Measurements from ENCODE around the gene AAK1. TPM values are rescaled to one million over a fixed set of nuclear protein-coding genes. Genes with fewer than 3 reads are reported as not detected.

AAK1 gene
- 10.3 and 15.2 TPM in 2 replicates for total RNA-seq (2016; rRNA removed; fragmentation: Illumina TruSeq; extraction: Trizol)
- 2.4 and 3.1 TPM in 2 replicates for total RNA-seq (2016; cell fraction: cytosol; rRNA removed; fragmentation: Illumina TruSeq; extraction: Trizol; ENCODE audit: low read depth)
- total RNA-seq (2016; cell fraction: insoluble cytoplasmic fraction; rRNA removed; fragmentation: Illumina TruSeq; extraction: Trizol): 9.4 and 12.9 TPM in 2 replicates
- 7.2 and 7.6 TPM in 2 replicates for total RNA-seq (2016; cell fraction: membrane; rRNA removed; fragmentation: Illumina TruSeq; extraction: Trizol)
- 20.2 and 27.8 TPM in 2 replicates for total RNA-seq (2016; cell fraction: nucleus; rRNA removed; fragmentation: Illumina TruSeq; extraction: Trizol)
- polyA plus RNA-seq (2011; rRNA removed): 9.4 and 9.8 TPM in 2 replicates
- 4.3 and 6.0 TPM in 2 replicates for polyA plus RNA-seq (2011; cell fraction: cytosol; rRNA removed)
- polyA plus RNA-seq (2011; cell fraction: nucleus; rRNA removed): 13.6 and 15.8 TPM in 2 replicates
- polyA plus RNA-seq (2012): 7.2 and 9.5 TPM in 2 replicates
- polyA plus RNA-seq (2016; cell fraction: cytosol; fragmentation: Illumina TruSeq; extraction: Trizol; ENCODE audit: low read depth): 0.59 and 1.3 TPM in 2 replicates
- polyA plus RNA-seq (2016; cell fraction: insoluble cytoplasmic fraction; fragmentation: Illumina TruSeq; extraction: Trizol; ENCODE audit: low read depth): 7.3 and 8.6 TPM in 2 replicates
- 1.5 and 1.9 TPM in 2 replicates for polyA plus RNA-seq (2016; cell fraction: membrane; fragmentation: Illumina TruSeq; extraction: Trizol; ENCODE audit: low read depth)
- polyA plus RNA-seq (2016; cell fraction: nucleus; fragmentation: Illumina TruSeq; extraction: Trizol; ENCODE audit: insufficient read depth, low read depth): 14.2 and 15.4 TPM in 2 replicates
- polyA minus RNA-seq (2011; rRNA and poly(A)+ RNA removed; ENCODE audit: low replicate concordance): 8.6 and 11.3 TPM in 2 replicates
- polyA minus RNA-seq (2011; cell fraction: cytosol; rRNA and poly(A)+ RNA removed): 17.2 and 18.3 TPM in 2 replicates
- polyA minus RNA-seq (2011; cell fraction: nucleus; rRNA and poly(A)+ RNA removed): 41.1 and 50.6 TPM in 2 replicates
- Bru-seq, nascent RNA: percentile 73 among the genes with signal in this experiment
- percentile 71 among the genes with signal in this experiment for BruChase-seq, experiment 1, labeled RNA remaining after a 6-hour chase
- percentile 68 among the genes with signal in this experiment for BruChase-seq, experiment 2, labeled RNA remaining after a 2-hour chase
- long read RNA-seq, experiment 1, partial matches to known transcripts: 0 of 8 reads
- long read RNA-seq, experiment 1, other reads (novel, unspliced or antisense): 4 of 8 reads
- long read RNA-seq, experiment 2, partial matches to known transcripts: 0 of 19 reads
- long read RNA-seq, experiment 2, other reads (novel, unspliced or antisense): 18 of 19 reads

DNA sequence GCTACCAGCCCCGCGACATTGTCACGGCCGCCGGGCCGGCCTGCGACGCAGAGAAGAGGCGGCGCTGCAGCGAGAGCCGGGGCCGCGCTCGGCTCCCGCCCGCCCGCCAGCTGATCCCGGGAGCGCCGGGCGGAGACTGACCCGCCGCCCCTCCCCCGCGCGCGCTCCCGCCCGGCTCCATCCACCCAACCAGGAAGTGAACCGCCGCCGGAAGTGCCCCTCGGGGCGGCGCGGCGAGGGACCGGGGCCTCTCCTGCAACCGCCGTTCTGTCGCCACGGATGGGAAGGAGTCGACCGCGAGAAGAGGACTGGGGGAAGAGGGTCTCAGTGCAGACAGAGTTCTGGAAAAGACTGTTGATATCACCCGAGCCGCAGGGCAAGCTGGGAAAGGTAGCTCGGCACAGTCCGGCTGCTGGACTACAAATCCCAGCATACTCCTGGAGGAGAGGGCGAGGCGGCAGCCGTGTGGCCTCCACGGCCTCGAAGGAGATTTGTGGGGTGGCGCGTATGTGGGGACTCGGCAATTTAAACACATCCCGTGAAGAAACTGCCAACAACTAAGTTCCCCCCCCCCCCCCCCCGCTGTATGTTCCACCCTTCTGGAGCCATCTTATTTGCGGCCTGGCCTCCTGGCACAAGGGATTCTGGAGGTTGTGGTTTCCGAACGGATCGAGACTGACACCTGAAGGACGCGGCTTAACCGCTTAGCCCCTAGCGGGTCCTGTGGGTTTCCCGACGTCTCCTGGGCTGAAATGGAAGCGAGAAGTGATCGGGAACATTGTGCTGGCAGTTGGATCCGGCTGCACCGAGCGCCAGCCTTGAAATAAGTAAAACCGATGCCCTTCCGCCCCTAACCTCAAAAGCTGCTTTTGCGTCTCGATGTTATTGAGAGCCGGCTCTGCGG lies at the start of gene AAK1:
TSS of gene AAK1 (minus strand) at position 138 of the 904 bp plus-strand sequence. CDS start 699 bp downstream, outside the sequence.
- peak within 1 kb of the TSS; percentile 92 for H3K27ac ChIP-seq (ENCODE audit: extremely low read length, insufficient read depth, low read length)
- POLR2A ChIA-PET: interaction anchor here (0.7 to 3.3 kb wide), 13 partner anchors 8 to 561 kb away, joined by 3 to 15 read pairs (median 4); partner anchors contain the start of gene ANXA4
- peaks cover 48% of the 10 kb centered on the region for H3K4me1 ChIP-seq (ENCODE audit: insufficient read depth, low read length)
- H3K4me2 ChIP-seq (ENCODE audit: low read depth, low read length): peak within 1 kb of the TSS; percentile 96
- H3K27me3 ChIP-seq (ENCODE audit: control insufficient read depth in 1 of 2, insufficient read depth in 2 of 2, low read length in 2 of 2): peaks cover 0 to 3% of the 10 kb centered on the region in 2 experiments; a peak in 1 of 5 replicates
- TSS peak; percentile 56 for BruUV-seq (replicated peaks)
- peak within 1 kb of the TSS; percentile 78 to 94 (median 88) for H3K4me3 ChIP-seq (replicated peaks in 1 of 3; ENCODE audit: insufficient read depth in 1 of 3, low read depth in 2 of 3, low read length in 3 of 3)
- H4K20me1 ChIP-seq (ENCODE audit: insufficient read depth, low read length): no peaks in the 10 kb centered on the region
- intact Hi-C loops (cut with micrococcal nuclease; ENCODE audit: unreplicated experiment) (loop anchor here (5.0 kb wide), 3 partner anchors 68 to 183 kb away; partner anchors contain the start of gene GMCL1), in situ Hi-C loops (cut with HindIII; ENCODE audit: extremely low pct_ligation_motif_present, low pct_unique_long_range_greater_than_20kb) (no loop called here)
- no peak for FAIRE-seq
- H2AFZ ChIP-seq (ENCODE audit: low read length): peak within 1 kb of the TSS; percentile 68
- no peaks in the 10 kb centered on the region for H3K36me3 ChIP-seq (replicated peaks in 1 of 2; ENCODE audit: control insufficient read depth in 1 of 2, insufficient read depth in 2 of 2, low read length in 2 of 2)
- peaks cover 34% of the 10 kb centered on the region for H3K79me2 ChIP-seq (ENCODE audit: insufficient read depth, low read length)
- peak; percentile 90 for ATAC-seq
- peak within 1 kb of the TSS; percentile 91 for H3K9ac ChIP-seq (ENCODE audit: insufficient read depth, low read depth, low read length)
- DNase-seq (ENCODE audit: low spot score): peak; percentile 83
- H3K9me3 ChIP-seq (ENCODE audit: low read length): no peaks in the 10 kb centered on the region
- CTCF ChIA-PET (ENCODE audit: low intra/inter-chr PET ratio, low total read pairs): no interaction called here
- under 1% methylated on average over 33 of the region's 81 CpGs for WGBS (ENCODE audit: low lambda C conversion rate)
- TF ChIP-seq ATRX (CRISPR knock-in tag; IDR thresholded peaks at IDR 0.05; ENCODE audit: borderline replicate concordance) (no peak), ZNF326 (CRISPR knock-in tag; IDR thresholded peaks at IDR 0.05; ENCODE audit: borderline replicate concordance) (no peak), MBD4 (IDR thresholded peaks at IDR 0.05; ENCODE audit: borderline replicate concordance, low read length) (no peak), ZNF225 (CRISPR knock-in tag; IDR thresholded peaks at IDR 0.05) (0 out of 2 replicates have a peak, but pooled peaks have one; percentile 62), EP300 (IDR thresholded peaks at IDR 0.05; ENCODE audit: low read depth in 2 of 2, low read length in 2 of 2) (peak in 1 of 2 experiments; percentile 58; a peak in 1 of 4 replicates), EP300 (CRISPR knock-in tag; IDR thresholded peaks at IDR 0.05; ENCODE audit: borderline replicate concordance) (no peak), HNRNPUL1 (IDR thresholded peaks at IDR 0.05; ENCODE audit: low read depth, low read length) (no peak), KAT7 (CRISPR knock-in tag; IDR thresholded peaks at IDR 0.05; ENCODE audit: borderline replicate concordance) (peak; percentile 36), RCOR2 (CRISPR knock-in tag; IDR thresholded peaks at IDR 0.05) (no peak), SNAPC2 (CRISPR knock-in tag; IDR thresholded peaks at IDR 0.05) (peak; percentile 30; the same call in 1 of the 2 replicates), ZNF747 (CRISPR knock-in tag; IDR thresholded peaks at IDR 0.05; ENCODE audit: borderline replicate concordance) (peak; percentile 74; the same call in 1 of the 2 replicates), CC2D1A (CRISPR knock-in tag; IDR thresholded peaks at IDR 0.05) (no peak)
- TF ChIP-seq, protein P1, sequence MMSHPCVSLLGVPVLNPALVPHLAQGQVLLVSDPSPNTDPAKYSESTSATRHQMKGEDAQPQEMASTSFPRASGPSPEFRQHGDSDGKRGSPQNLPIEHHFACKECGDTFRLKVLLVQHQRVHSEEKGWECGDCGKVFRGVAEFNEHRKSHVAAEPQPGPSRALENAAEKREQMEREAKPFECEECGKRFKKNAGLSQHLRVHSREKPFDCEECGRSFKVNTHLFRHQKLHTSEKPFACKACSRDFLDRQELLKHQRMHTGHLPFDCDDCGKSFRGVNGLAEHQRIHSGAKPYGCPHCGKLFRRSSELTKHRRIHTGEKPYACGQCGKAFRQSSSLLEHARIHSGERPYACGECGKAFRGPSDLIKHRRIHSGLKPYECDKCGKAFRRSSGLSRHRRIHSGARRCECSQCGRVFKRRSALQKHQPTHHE (CRISPR knock-in tag; IDR thresholded peaks at IDR 0.05; ENCODE audit: borderline replicate concordance): 0 out of 2 replicates have a peak, but pooled peaks have one; percentile 90
- TF ChIP-seq, protein P2, sequence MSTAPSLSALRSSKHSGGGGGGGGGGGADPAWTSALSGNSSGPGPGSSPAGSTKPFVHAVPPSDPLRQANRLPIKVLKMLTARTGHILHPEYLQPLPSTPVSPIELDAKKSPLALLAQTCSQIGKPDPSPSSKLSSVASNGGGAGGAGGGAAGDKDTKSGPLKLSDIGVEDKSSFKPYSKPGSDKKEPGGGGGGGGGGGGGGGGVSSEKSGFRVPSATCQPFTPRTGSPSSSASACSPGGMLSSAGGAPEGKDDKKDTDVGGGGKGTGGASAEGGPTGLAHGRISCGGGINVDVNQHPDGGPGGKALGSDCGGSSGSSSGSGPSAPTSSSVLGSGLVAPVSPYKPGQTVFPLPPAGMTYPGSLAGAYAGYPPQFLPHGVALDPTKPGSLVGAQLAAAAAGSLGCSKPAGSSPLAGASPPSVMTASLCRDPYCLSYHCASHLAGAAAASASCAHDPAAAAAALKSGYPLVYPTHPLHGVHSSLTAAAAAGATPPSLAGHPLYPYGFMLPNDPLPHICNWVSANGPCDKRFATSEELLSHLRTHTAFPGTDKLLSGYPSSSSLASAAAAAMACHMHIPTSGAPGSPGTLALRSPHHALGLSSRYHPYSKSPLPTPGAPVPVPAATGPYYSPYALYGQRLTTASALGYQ (CRISPR knock-in tag; IDR thresholded peaks at IDR 0.05): no peak; the same call in 1 of the 2 replicates
